SK-N-SH (cell line): ENCODE measurements around the gene CUL4B. TPM values are rescaled to one million over a fixed set of nuclear protein-coding genes. Genes with fewer than 3 reads are reported as not detected.

Source experiments
- CTCF ChIA-PET: fragments of 300-600, 350-600 bp; formaldehyde crosslinking; extraction: SDS; loops from one replicate; lab custom pipeline; 2021; lab: Yijun Ruan, JAX
- POLR2A ChIA-PET: fragments of 350-600 bp; sonication (Branson Sonifier 250); formaldehyde crosslinking; extraction: SDS; loops from one replicate; lab custom pipeline; 2020; ENCODE audit warnings: antibody characterized with exemption, inconsistent platforms; lab: Yijun Ruan, JAX
- DNase-seq: peaks from one replicate; pipeline ENCODE4 v3.0.0; 2012
- H2AFZ ChIP-seq: fragments of 200-600 bp; sonication (generic); 2 replicates; pipeline ENCODE4 v1.8.1; 2016; ENCODE audit warnings: antibody characterized with exemption, mild to moderate bottlenecking, low read depth
- H3F3A ChIP-seq: fragments of 200-600 bp; sonication (generic); replicated peaks from 2 replicates; pipeline ENCODE3; 2016; ENCODE audit warnings: antibody characterized with exemption, mild to moderate bottlenecking; ENCODE audit not compliant: insufficient read depth
- H3K27ac ChIP-seq, 2 experiments: fragments of 200-500 bp in 1 of 2; fragments of 200-600 bp in 1 of 2; sonication (Bioruptor generic) in 1 of 2; sonication (generic), shearing (Covaris generic) in 1 of 2; 2 replicates each; pipeline versions ENCODE4 v1.5.1 to v1.6.1; 2014 to 2016; ENCODE audit warnings: low read depth in 2 of 2, inconsistent platforms in 1 of 2, low read length in 1 of 2, mild to moderate bottlenecking in 1 of 2, mixed read lengths in 1 of 2
- H3K27me3 ChIP-seq: fragments of 200-600 bp; sonication (generic), shearing (Covaris generic); 2 replicates; pipeline ENCODE4 v1.6.1; 2016; ENCODE audit warnings: mixed run types; ENCODE audit not compliant: insufficient read depth
- H3K36me3 ChIP-seq, 2 experiments: fragments of 200-500 bp in 1 of 2; fragments of 200-600 bp in 1 of 2; sonication (Bioruptor generic) in 1 of 2; sonication (generic) in 1 of 2; replicated peaks in 1 of 2; 2 replicates each; pipeline versions ENCODE3 to v1.5.1; 2014 to 2016; ENCODE audit warnings: low read length in 1 of 2, mild to moderate bottlenecking in 1 of 2; ENCODE audit not compliant: insufficient read depth in 2 of 2, control insufficient read depth in 1 of 2
- H3K4me1 ChIP-seq, 2 experiments: fragments of 200-500 bp in 1 of 2; fragments of 200-600 bp in 1 of 2; sonication (Bioruptor generic) in 1 of 2; sonication (generic), shearing (Covaris generic) in 1 of 2; 2 replicates each; pipeline versions ENCODE4 v1.5.1 to v1.6.1; 2014 to 2016; ENCODE audit warnings: low read depth in 1 of 2, low read length in 1 of 2, mixed run types in 1 of 2; ENCODE audit not compliant: insufficient read depth in 2 of 2, control insufficient read depth in 1 of 2
- H3K4me2 ChIP-seq: fragments of 200-600 bp; sonication (generic), shearing (Covaris generic); 2 replicates; pipeline ENCODE4 v1.6.1; 2017; ENCODE audit warnings: mixed run types
- H3K4me3 ChIP-seq, 2 experiments: fragments of 200-500 bp in 1 of 2; fragments of 200-600 bp in 1 of 2; sonication (Bioruptor generic) in 1 of 2; sonication (generic), shearing (Covaris generic) in 1 of 2; 2 replicates each; pipeline versions ENCODE4 v1.5.1 to v1.8.1; 2014 to 2016; ENCODE audit warnings: low read depth in 2 of 2, inconsistent platforms in 1 of 2, low read length in 1 of 2, mild to moderate bottlenecking in 1 of 2, mixed read lengths in 1 of 2, moderate library complexity in 1 of 2
- H3K79me2 ChIP-seq: fragments of 200-600 bp; sonication (generic); 2 replicates; pipeline ENCODE4 v1.8.1; 2017; ENCODE audit warnings: mild to moderate bottlenecking; ENCODE audit not compliant: insufficient read depth
- H3K9ac ChIP-seq: fragments of 200-600 bp; sonication (generic); 2 replicates; pipeline ENCODE4 v1.6.1; 2017; ENCODE audit warnings: mixed run types
- H3K9me2 ChIP-seq: fragments of 200-600 bp; sonication (generic); 2 replicates; pipeline ENCODE4 v1.6.1; 2017; ENCODE audit warnings: mixed run types
- H3K9me3 ChIP-seq: fragments of 200-600 bp; sonication (generic); 2 replicates; pipeline ENCODE4 v1.6.1; 2017; ENCODE audit warnings: mixed run types, mild to moderate bottlenecking, moderate library complexity
- H4K20me1 ChIP-seq: fragments of 200-600 bp; sonication (generic); 2 replicates; pipeline ENCODE4 v1.6.1; 2017; ENCODE audit warnings: mild to moderate bottlenecking, mixed run types; ENCODE audit not compliant: insufficient read depth
- CHD2 ChIP-seq: fragments of 150-350 bp; IDR thresholded peaks from 2 replicates; pipeline ENCODE4 v1.6.1; 2018; ENCODE audit warnings: low read length; ENCODE audit not compliant: partially characterized antibody
- ELF1 ChIP-seq: IDR thresholded peaks from 2 replicates; pipeline ENCODE4 v1.4.0; 2012
- EP300 ChIP-seq, 2 experiments: IDR thresholded peaks; 2 replicates each; pipeline versions ENCODE4 v1.4.0 to v1.6.1; 2012; ENCODE audit warnings: borderline replicate concordance in 1 of 2, low read depth in 1 of 2, low read length in 1 of 2
- FOSL2 ChIP-seq: IDR thresholded peaks from 2 replicates; pipeline ENCODE4 v1.4.0; 2012; ENCODE audit warnings: low read depth, mild to moderate bottlenecking, moderate library complexity, borderline replicate concordance
- GABPA ChIP-seq: IDR thresholded peaks from 2 replicates; pipeline ENCODE4 v1.4.0; 2012; ENCODE audit warnings: low read depth, mild to moderate bottlenecking
- JUND ChIP-seq: IDR thresholded peaks from 2 replicates; pipeline ENCODE4 v1.4.0; 2012
- MEF2A ChIP-seq: IDR thresholded peaks from 2 replicates; pipeline ENCODE4 v1.4.0; 2012; ENCODE audit warnings: low read depth, borderline replicate concordance
- MXI1 ChIP-seq: IDR thresholded peaks from 2 replicates; pipeline ENCODE4 v1.6.1; 2012; ENCODE audit warnings: mild to moderate bottlenecking, low read depth, low read length, improper control_type of control experiment
- NRF1 ChIP-seq: IDR thresholded peaks from 2 replicates; pipeline ENCODE4 v1.6.1; 2012; ENCODE audit warnings: low read depth, mild to moderate bottlenecking, low read length
- POLR2AphosphoS5 ChIP-seq: IDR thresholded peaks from 2 replicates; pipeline ENCODE4 v1.6.1; 2012; ENCODE audit warnings: low read depth, low read length
- RAD21 ChIP-seq: IDR thresholded peaks from 2 replicates; pipeline ENCODE4 v1.6.1; 2012; ENCODE audit warnings: mild to moderate bottlenecking, low read length
- RCOR1 ChIP-seq: fragments of 150-350 bp; IDR thresholded peaks from 2 replicates; pipeline ENCODE4 v1.6.1; 2017; ENCODE audit warnings: antibody characterized with exemption, low read length
- REST ChIP-seq: IDR thresholded peaks from 2 replicates; pipeline ENCODE4 v1.6.1; 2012; ENCODE audit warnings: mild to moderate bottlenecking, low read depth, low read length, moderate library complexity
- RFX5 ChIP-seq: IDR thresholded peaks from 2 replicates; pipeline ENCODE4 v1.6.1; 2012; ENCODE audit warnings: mild to moderate bottlenecking, improper control_type of control experiment, low read length
- TAF1 ChIP-seq: IDR thresholded peaks from 2 replicates; pipeline ENCODE4 v1.6.1; 2012; ENCODE audit warnings: low read depth, mild to moderate bottlenecking, low read length, moderate library complexity, borderline replicate concordance
- TCF12 ChIP-seq: IDR thresholded peaks from 2 replicates; pipeline ENCODE4 v1.4.0; 2012
- TEAD4 ChIP-seq: IDR thresholded peaks from 2 replicates; pipeline ENCODE4 v1.4.0; 2012; ENCODE audit warnings: mild to moderate bottlenecking, borderline replicate concordance; ENCODE audit not compliant: insufficient read depth
- YY1 ChIP-seq: IDR thresholded peaks from 2 replicates; pipeline ENCODE4 v1.4.0; 2012; ENCODE audit warnings: low read depth, mild to moderate bottlenecking
- ZBTB33 ChIP-seq: IDR thresholded peaks from 2 replicates; pipeline ENCODE4 v1.4.0; 2012; ENCODE audit warnings: low read depth, borderline replicate concordance
- WGBS: methylation state at CpG from one replicate; pipeline ENCODE4 v1.1.6; 2017; ENCODE audit warnings: low lambda C conversion rate; 5-methylcytosine and 5-hydroxymethylcytosine counted together
- polyA plus RNA-seq, 3 experiments: library from polyadenylated mRNA; depleted of rRNA; stranded (reverse); fragments of >200 nt; gene quantifications; 2 replicates each; pipeline ENCODE4 v1.2.3, GENCODE V29; 2012
- TF ChIP-seq, protein P1 (sequence below): IDR thresholded peaks from 2 replicates; pipeline ENCODE4; 2012
- TF ChIP-seq, protein P2 (sequence below): fragments of 150-350 bp; IDR thresholded peaks from 2 replicates; pipeline ENCODE4 v1.6.1; 2017; ENCODE audit warnings: antibody characterized with exemption, low read length, low read depth, borderline replicate concordance
- TF ChIP-seq, protein P3 (sequence below): IDR thresholded peaks from 2 replicates; pipeline ENCODE4 v1.4.0; 2012; ENCODE audit warnings: low read depth

CUL4B gene
- polyA plus RNA-seq, 1 of the 3 experiments (the other 2 are of a cell fraction) = 24.1 TPM

DNA sequence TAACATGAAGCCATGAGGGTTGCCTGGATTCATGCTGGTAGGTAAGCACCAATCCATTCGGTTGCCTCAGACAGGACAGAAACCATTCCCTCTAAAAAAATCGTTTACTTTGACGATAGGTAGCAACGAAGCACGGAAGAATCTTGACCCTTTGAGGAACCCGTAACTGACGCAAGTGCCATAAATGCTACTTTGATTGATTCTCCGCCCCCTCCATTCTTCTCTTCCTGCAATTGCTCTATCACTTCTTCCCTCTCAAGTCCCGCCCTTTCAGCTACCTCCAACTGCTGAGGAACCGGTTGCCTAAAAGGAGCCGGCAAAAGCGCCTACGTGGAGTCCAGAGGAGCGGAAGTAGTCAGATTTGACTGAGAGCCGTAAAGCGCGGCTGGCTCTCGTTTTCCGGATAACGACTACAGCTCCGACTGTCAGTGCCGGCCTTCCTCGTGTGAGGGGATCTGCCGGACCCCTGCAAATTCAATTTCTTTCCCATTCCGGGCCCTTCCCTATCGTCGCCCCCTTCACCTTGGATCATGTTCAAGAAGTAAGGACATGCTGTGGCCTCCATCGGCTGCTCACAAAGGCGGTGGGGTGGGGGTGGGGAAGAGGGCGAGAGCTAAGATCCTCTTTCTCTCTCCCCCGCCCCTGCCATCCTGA, 43.1 kb upstream of the CUL4B start, which contains the start of gene MCTS1:
Gene MCTS1 (plus strand): TSS at position 395 of the 654 bp plus-strand sequence. CDS start 136 bp downstream, at position 531.
- peak; percentile 67 for DNase-seq
- CTCF ChIA-PET = interaction anchor here (0.7 to 1.4 kb wide), 5 partner anchors 10 to 151 kb away, joined by 3 to 4 read pairs (median 3); no protein-coding TSS in a partner anchor
- H3K79me2 ChIP-seq = peaks cover 39% of the 10 kb centered on the region

More for the DNA sequence above, 43.1 kb upstream of the CUL4B start, which contains the start of gene MCTS1:
- Histone ChIP-seq H2AFZ (peak within 1 kb of the TSS; percentile 84), H3K9me2 (no peaks in the 10 kb centered on the region), H3K27ac (peak within 1 kb of the TSS; percentile 93 to 95), H4K20me1 (no peaks in the 10 kb centered on the region), H3K4me1 (peaks cover 0 to 2% of the 10 kb centered on the region in 2 experiments; a peak in 2 of 4 replicates), H3K9ac (peak within 1 kb of the TSS; percentile 90), H3K27me3 (no peaks in the 10 kb centered on the region; the same call in 1 of the 2 replicates), H3F3A (peaks cover 10% of the 10 kb centered on the region), H3K4me3 (peak within 1 kb of the TSS; percentile 85 to 91), H3K36me3 (peaks cover 19 to 20% of the 10 kb centered on the region in 2 experiments), H3K4me2 (peak within 1 kb of the TSS; percentile 92), H3K9me3 (no peaks in the 10 kb centered on the region)
- no peak for TF ChIP-seq RCOR1
- TF ChIP-seq TEAD4 = no peak
- TF ChIP-seq JUND = no peak; the same call in 1 of the 2 replicates
- TF ChIP-seq EP300 (IDR thresholded peaks at IDR 0.05; ENCODE audit: borderline replicate concordance in 1 of 2, low read depth in 1 of 2, low read length in 1 of 2) = peak in 1 of 2 experiments; percentile 2; a peak in 1 of 4 replicates
- no peak for TF ChIP-seq RFX5
- TF ChIP-seq, protein P1, sequence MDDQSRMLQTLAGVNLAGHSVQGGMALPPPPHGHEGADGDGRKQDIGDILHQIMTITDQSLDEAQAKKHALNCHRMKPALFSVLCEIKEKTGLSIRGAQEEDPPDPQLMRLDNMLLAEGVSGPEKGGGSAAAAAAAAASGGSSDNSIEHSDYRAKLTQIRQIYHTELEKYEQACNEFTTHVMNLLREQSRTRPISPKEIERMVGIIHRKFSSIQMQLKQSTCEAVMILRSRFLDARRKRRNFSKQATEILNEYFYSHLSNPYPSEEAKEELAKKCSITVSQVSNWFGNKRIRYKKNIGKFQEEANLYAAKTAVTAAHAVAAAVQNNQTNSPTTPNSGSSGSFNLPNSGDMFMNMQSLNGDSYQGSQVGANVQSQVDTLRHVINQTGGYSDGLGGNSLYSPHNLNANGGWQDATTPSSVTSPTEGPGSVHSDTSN = peak; percentile 82
- peak; percentile 8 for TF ChIP-seq CHD2
- TF ChIP-seq NRF1 = no peak
- TF ChIP-seq, protein P2, sequence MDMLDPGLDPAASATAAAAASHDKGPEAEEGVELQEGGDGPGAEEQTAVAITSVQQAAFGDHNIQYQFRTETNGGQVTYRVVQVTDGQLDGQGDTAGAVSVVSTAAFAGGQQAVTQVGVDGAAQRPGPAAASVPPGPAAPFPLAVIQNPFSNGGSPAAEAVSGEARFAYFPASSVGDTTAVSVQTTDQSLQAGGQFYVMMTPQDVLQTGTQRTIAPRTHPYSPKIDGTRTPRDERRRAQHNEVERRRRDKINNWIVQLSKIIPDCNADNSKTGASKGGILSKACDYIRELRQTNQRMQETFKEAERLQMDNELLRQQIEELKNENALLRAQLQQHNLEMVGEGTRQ = no peak
- TF ChIP-seq GABPA = peak; percentile 86
- TF ChIP-seq YY1 = no peak
- TF ChIP-seq ZBTB33 = 0 out of 2 replicates have a peak, but pooled peaks have one; percentile 33
- no peak for TF ChIP-seq FOSL2
- TF ChIP-seq TCF12 = no peak
- TF ChIP-seq, protein P3, sequence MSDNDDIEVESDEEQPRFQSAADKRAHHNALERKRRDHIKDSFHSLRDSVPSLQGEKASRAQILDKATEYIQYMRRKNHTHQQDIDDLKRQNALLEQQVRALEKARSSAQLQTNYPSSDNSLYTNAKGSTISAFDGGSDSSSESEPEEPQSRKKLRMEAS = peak; percentile 69
- peak; percentile 85 for TF ChIP-seq POLR2AphosphoS5
- TF ChIP-seq ELF1 = peak; percentile 85
- TF ChIP-seq RAD21 = no peak
- TF ChIP-seq MEF2A = no peak
- TF ChIP-seq MXI1 = peak; percentile 82
- TF ChIP-seq REST = no peak
- TF ChIP-seq TAF1 = peak; percentile 67
- 2% methylated on average over 31 of the region's 31 CpGs for WGBS
- POLR2A ChIA-PET = interaction anchor here (1.1 to 2.9 kb wide), 3 partner anchors 26 to 135 kb away, joined by 3 to 43 read pairs (median 4); partner anchors contain the start of genes C1GALT1C1 and CUL4B
